NCI-H2081 (cell line): ENCODE results near the gene SF3B3.
A peak's percentile ranks its signal among the peaks of the same experiment; 100 is the strongest.

Experiments used
- DNase-seq, 2 experiments: peaks; one replicate each; lab custom pipeline; 2025; lab: John Stamatoyannopoulos, UW

SF3B3 gene

GRCh38 chr16:70523743-70524398 is at the start of gene SF3B3:
Gene SF3B3 (plus strand): TSS chr16:70523816. CDS start chr16:70526657, 2,841 bp downstream.
- DNase-seq = peak; percentile 60 to 73

GRCh38 chr16:70474320-70475053 is 49.1 kb upstream of the SF3B3 start:
- DNase-seq = no peak

GRCh38 chr16:70475054-70475871 is 48.4 kb upstream of the SF3B3 start:
- DNase-seq = no peak

GRCh38 chr16:70476272-70477020 is 47.2 kb upstream of the SF3B3 start:
- DNase-seq = no peak

GRCh38 chr16:70478169-70478568 is 45.4 kb upstream of the SF3B3 start:
- no peak for DNase-seq

- no peak for DNase-seq
Observed at GRCh38 chr16:70478912-70479341, 44.7 kb upstream of the SF3B3 start.

GRCh38 chr16:70480127-70481105 is 43.2 kb upstream of the SF3B3 start:
- DNase-seq = no peak

GRCh38 chr16:70481929-70482536 is 41.6 kb upstream of the SF3B3 start:
- no peak for DNase-seq

GRCh38 chr16:70482624-70483023 is 41.0 kb upstream of the SF3B3 start:
- no peak for DNase-seq

- DNase-seq = no peak
Observed at GRCh38 chr16:70483426-70483825, 40.2 kb upstream of the SF3B3 start.

- no peak for DNase-seq
Observed at GRCh38 chr16:70484867-70485266, 38.7 kb upstream of the SF3B3 start.

- DNase-seq = no peak
Observed at GRCh38 chr16:70490261-70490660, 33.4 kb upstream of the SF3B3 start.

GRCh38 chr16:70493802-70494201 is 29.8 kb upstream of the SF3B3 start:
- no peak for DNase-seq

GRCh38 chr16:70494202-70494770 is 29.3 kb upstream of the SF3B3 start:
- DNase-seq = no peak

GRCh38 chr16:70494777-70495176 is 28.8 kb upstream of the SF3B3 start:
- DNase-seq = no peak

GRCh38 chr16:70495425-70496182 is 28.0 kb upstream of the SF3B3 start:
- DNase-seq = no peak

- no peak for DNase-seq
Observed at GRCh38 chr16:70496513-70496912, 27.1 kb upstream of the SF3B3 start.

GRCh38 chr16:70508752-70509151 is 14.9 kb upstream of the SF3B3 start:
- no peak for DNase-seq

GRCh38 chr16:70510216-70510615 is 13.4 kb upstream of the SF3B3 start:
- no peak for DNase-seq
